Gastrocnemius medialis (tissue), 4 donors: ENCODE data around the gene PKNOX2. TPM values are rescaled to one million over a fixed set of nuclear protein-coding genes. Genes with fewer than 3 reads are reported as not detected.
A peak's percentile ranks its signal among the peaks of the same experiment; 100 is the strongest.

Experiments used
- ATAC-seq, 2 donors: fragments of 150-250 bp; one replicate each; pipeline ENCODE4 v1.9.1; 2016
- DNase-seq, 2 donors: peaks; one replicate each; pipeline ENCODE4 v3.0.0-alpha.2; 2019
- H3K27ac ChIP-seq, 4 donors: fragments of 200-600 bp; sonication (generic); 1 replicate in 1 of 4; 2 replicates in 3 of 4; pipeline ENCODE4 v1.5.1; 2016 to 2018; ENCODE audit warnings: mild to moderate bottlenecking in 2 of 4, moderate library complexity in 1 of 4
- H3K27me3 ChIP-seq, 3 donors: fragments of 200-600 bp; sonication (generic) in 2 of 3; 1 replicate in 1 of 3; 2 replicates in 2 of 3; pipeline versions ENCODE4 v1.5.1 to v1.6.0; 2016 to 2019; ENCODE audit warnings: mild to moderate bottlenecking in 1 of 3, moderate library complexity in 1 of 3
- H3K36me3 ChIP-seq, 2 donors: fragments of 200-600 bp; sonication (generic) in 1 of 2; one replicate each; pipeline ENCODE4 v1.5.1; 2017 to 2018
- H3K4me1 ChIP-seq, 2 donors: fragments of 200-600 bp; sonication (generic) in 1 of 2; one replicate each; pipeline ENCODE4 v1.5.1; 2016 to 2017; ENCODE audit warnings: mild to moderate bottlenecking in 2 of 2
- H3K4me3 ChIP-seq, 4 donors: fragments of 200-600 bp; sonication (generic) in 3 of 4; 1 replicate in 1 of 4; 2 replicates in 3 of 4; pipeline ENCODE4 v1.5.1; 2016 to 2019; ENCODE audit warnings: mild to moderate bottlenecking in 2 of 4
- H3K9me3 ChIP-seq, 3 donors: fragments of 200-600 bp; sonication (generic) in 2 of 3; 1 replicate in 1 of 3; 2 replicates in 2 of 3; pipeline ENCODE4 v1.5.1; 2016 to 2019
- CTCF ChIP-seq, 5 experiments: fragments of 450-650 bp in 3 of 5; fragments of 200-600 bp in 2 of 5; sonication (generic) in 2 of 5; IDR thresholded peaks in 4 of 5; conservative IDR thresholded peaks in 1 of 5; 1 replicate in 4 of 5; 2 replicates in 1 of 5; pipeline ENCODE4 v1.5.1; 2016 to 2019; ENCODE audit warnings: antibody characterized with exemption in 5 of 5, mild to moderate bottlenecking in 3 of 5, moderate library complexity in 3 of 5
- POLR2A ChIP-seq, 2 donors: fragments of 450-650 bp; IDR thresholded peaks; one replicate each; pipeline ENCODE4 v1.6.1; 2017; ENCODE audit warnings: antibody characterized with exemption in 2 of 2, mild to moderate bottlenecking in 2 of 2, moderate library complexity in 2 of 2
- in situ Hi-C, 4 donors: fragments of 200-750 bp; cut with MboI; loops; one replicate each; pipeline versions ENCODE4 v1.15.0 to v1.8.0; 2017; ENCODE audit warnings: low sequenced_read_pairs in 4 of 4
- intact Hi-C: fragments of 100-400 bp; cut with DNase I; formaldehyde crosslinking; loops from one replicate; pipeline ENCODE4 v1.15.1; 2023; ENCODE audit warnings: low total_unique reads
- total RNA-seq, 4 donors: library from RNA; depleted of rRNA; stranded (reverse); fragments of >200 nt; gene quantifications; one replicate each; pipeline versions ENCODE4 v1.1.0 to v1.2.3, GENCODE V29; 2016

The PKNOX2 gene
- total RNA-seq, 4 donors from 2014 or later = 3.7 to 11.7 (median 6.0) TPM

DNA sequence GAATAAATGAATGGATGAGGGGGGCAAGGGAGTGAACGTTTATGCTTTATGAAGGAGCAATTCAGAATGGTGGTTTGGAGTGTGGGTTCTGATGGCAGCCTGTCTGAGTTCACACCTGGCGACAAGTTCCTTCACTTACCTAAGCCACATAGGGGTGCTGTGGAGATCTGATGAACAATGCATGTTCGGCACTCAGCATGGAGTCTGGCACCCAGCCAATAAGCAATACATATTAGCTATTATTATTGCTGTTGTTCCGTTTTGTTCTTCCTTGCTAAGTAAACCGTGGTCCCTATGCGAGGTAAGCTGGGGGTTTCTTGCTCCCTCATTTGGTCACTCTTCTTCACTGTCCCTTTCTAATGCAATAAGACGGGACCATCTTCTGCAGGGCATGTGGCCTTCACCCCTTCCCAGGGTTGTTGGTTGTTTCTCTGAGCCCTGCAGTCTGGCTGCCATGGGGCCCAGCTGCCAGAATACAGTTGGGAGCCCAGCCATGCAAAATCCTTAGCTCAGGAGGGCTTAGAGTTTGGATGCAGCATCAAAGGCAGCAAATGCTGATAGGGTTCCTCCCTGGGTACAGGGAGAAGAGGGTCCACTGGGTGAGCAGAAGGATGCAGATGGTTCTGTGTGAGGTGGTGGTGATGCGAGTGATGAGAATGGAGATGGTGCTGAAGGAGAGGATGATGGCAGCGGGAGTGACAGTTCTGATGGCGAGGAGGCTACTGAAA lies 6.4 kb upstream of the PKNOX2 start:
- H3K27me3 ChIP-seq = no peaks in the 10 kb centered on the region
- intact Hi-C loops = no loop called here
- no peak for TF ChIP-seq POLR2A (IDR thresholded peaks at IDR 0.05)
- no peak for TF ChIP-seq CTCF (IDR thresholded peaks at IDR 0.05 in 4 of 5, conservative IDR thresholded peaks at IDR 0.05 in 1 of 5)
- no peak for ATAC-seq
- no peak overlapping the region for H3K27ac ChIP-seq
- H3K9me3 ChIP-seq = no peaks in the 10 kb centered on the region
- in situ Hi-C loops = no loop called here
- DNase-seq = no peak
- no peaks in the 10 kb centered on the region for H3K4me1 ChIP-seq
- H3K4me3 ChIP-seq = no peak overlapping the region
- no peaks in the 10 kb centered on the region for H3K36me3 ChIP-seq

- Histone ChIP-seq H3K4me3 (no peak overlapping the region), H3K4me1 (peaks cover 14 to 15% of the 10 kb centered on the region in 2 donors), H3K27me3 (no peaks in the 10 kb centered on the region), H3K36me3 (no peaks in the 10 kb centered on the region), H3K27ac (no peak overlapping the region), H3K9me3 (no peaks in the 10 kb centered on the region)
- in situ Hi-C loops (loop anchor here in 3 of 4 donors (5.0 to 10.0 kb wide), 3 partner anchors 182 to 242 kb away; no protein-coding TSS in a partner anchor), intact Hi-C loops (no loop called here)
- ATAC-seq (no peak), DNase-seq (no peak)
- no peak for TF ChIP-seq CTCF (IDR thresholded peaks at IDR 0.05 in 4 of 5, conservative IDR thresholded peaks at IDR 0.05 in 1 of 5)
- TF ChIP-seq POLR2A (IDR thresholded peaks at IDR 0.05) = no peak
These were observed 1.8 kb upstream of the PKNOX2 start for GRCh38 chr11:125162743-125163142.

DNA sequence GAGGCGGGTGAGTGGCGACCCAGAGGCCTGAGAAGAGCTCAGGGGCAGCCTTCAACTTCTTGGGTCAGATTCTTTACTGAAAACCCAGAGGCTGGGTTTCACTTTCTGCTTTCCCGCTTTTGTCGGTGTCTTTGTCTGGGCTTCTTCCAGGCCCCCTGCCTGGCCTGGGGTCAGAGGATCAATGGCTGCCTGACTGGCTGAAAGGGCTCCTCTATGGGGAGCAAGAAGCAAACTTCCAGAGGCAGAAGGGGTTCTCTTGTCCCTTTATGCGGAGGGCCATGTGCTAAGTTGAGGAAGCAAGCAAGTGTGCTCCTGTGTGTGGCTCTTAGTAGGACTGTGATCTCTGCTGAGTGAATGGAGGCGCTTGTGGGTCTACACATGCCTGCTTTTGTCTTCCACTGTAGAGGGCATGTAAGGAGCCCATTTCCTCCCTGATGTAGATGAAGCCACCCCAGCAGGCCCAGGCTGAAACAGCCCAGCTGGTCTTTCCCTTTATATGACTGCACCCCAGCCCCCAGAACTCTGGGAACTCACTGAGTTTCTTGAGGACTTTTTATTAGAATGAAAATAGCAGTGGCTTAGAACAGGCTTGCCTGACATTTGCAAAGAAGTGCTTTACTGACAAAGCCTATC lies 1.0 kb upstream of the PKNOX2 start:
- ATAC-seq = no peak
- Histone ChIP-seq H3K27ac (peak overlapping the region in 3 of 4 donors; percentile 88 to 99 (median 92)), H3K36me3 (no peaks in the 10 kb centered on the region), H3K27me3 (no peaks in the 10 kb centered on the region), H3K4me3 (no peak overlapping the region), H3K4me1 (peaks cover 22 to 23% of the 10 kb centered on the region in 2 donors), H3K9me3 (no peaks in the 10 kb centered on the region)
- DNase-seq = no peak
- TF ChIP-seq POLR2A (IDR thresholded peaks at IDR 0.05) (no peak), CTCF (IDR thresholded peaks at IDR 0.05 in 4 of 5, conservative IDR thresholded peaks at IDR 0.05 in 1 of 5) (no peak)
- intact Hi-C loops = loop anchor here (1.0 to 2.0 kb wide), 5 partner anchors 53 to 242 kb away; partner anchors contain the start of gene TMEM218
- in situ Hi-C loops = loop anchor here in 3 of 4 donors (5.0 to 10.0 kb wide), 3 partner anchors 181 to 241 kb away; no protein-coding TSS in a partner anchor

DNA sequence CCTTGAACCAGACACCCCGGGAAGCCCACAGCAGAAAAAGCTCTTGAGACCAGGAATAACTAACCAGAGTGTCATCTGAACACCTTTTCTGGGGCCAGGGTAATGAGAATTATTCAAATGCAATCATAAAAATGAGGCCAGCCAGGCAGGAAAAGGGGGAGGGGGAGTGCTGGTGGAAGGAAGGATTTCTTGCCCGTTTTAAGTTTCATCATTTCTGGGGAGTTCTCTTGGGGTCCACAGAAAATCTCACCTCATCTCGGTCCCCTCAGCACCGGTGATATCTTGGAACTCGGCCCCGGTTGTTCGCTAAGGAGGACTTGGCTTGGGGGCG lies 495 bp upstream of the PKNOX2 start:
- TF ChIP-seq POLR2A (IDR thresholded peaks at IDR 0.05) = no peak
- TF ChIP-seq CTCF (IDR thresholded peaks at IDR 0.05 in 4 of 5, conservative IDR thresholded peaks at IDR 0.05 in 1 of 5) = no peak
- no peaks in the 10 kb centered on the region for H3K9me3 ChIP-seq
- peak overlapping the region; percentile 61 to 90 (median 70) for H3K4me3 ChIP-seq
- H3K4me1 ChIP-seq = peaks cover 26 to 27% of the 10 kb centered on the region in 2 donors
- no peaks in the 10 kb centered on the region for H3K36me3 ChIP-seq
- no peaks in the 10 kb centered on the region for H3K27me3 ChIP-seq
- ATAC-seq = no peak
- intact Hi-C loops (loop anchor here (1.0 to 2.0 kb wide), 5 partner anchors 53 to 241 kb away; partner anchors contain the start of gene TMEM218), in situ Hi-C loops (loop anchor here in 3 of 4 donors (5.0 to 10.0 kb wide), 3 partner anchors 181 to 241 kb away; no protein-coding TSS in a partner anchor)
- no peak for DNase-seq
- H3K27ac ChIP-seq = peak overlapping the region; percentile 88 to 99 (median 91)
